Upper lobe of left lung (tissue), 4 donors: Measurements from ENCODE around the gene PRR29.

ENCODE experiments used
- CTCF ChIP-seq, 6 experiments: fragments of 450-650 bp in 4 of 6; fragments of 200-600 bp in 2 of 6; sonication (generic) in 2 of 6; IDR thresholded peaks; one replicate each; pipeline ENCODE4 v1.5.1; 2016 to 2019; ENCODE audit warnings: antibody characterized with exemption in 6 of 6
- POLR2A ChIP-seq, 4 donors: fragments of 450-650 bp; IDR thresholded peaks; one replicate each; pipeline ENCODE4 v1.5.1; 2016 to 2017; ENCODE audit warnings: antibody characterized with exemption in 4 of 4, mild to moderate bottlenecking in 2 of 4

- TF ChIP-seq CTCF (IDR thresholded peaks at IDR 0.05): no peak
- TF ChIP-seq POLR2A (IDR thresholded peaks at IDR 0.05): no peak
These were observed 14.8 kb upstream of the PRR29 start for GRCh38 chr17:63983320-63983719.
